Lower lobe of right lung (tissue), 2 donors: ENCODE measurements around the gene CASZ1. TPM values are rescaled to one million over a fixed set of nuclear protein-coding genes. Genes with fewer than 3 reads are reported as not detected.

Experiments
- ATAC-seq, 2 donors: fragments of 200-7000 bp; cut with Tn5 transposase; one replicate each; pipeline ENCODE4 v1.9.1; 2020 to 2022; ENCODE audit warnings: mild to moderate bottlenecking in 2 of 2, moderate library complexity in 2 of 2
- DNase-seq: peaks from one replicate; pipeline ENCODE4 v3.0.0-alpha.2; 2020
- H3K27ac ChIP-seq: fragments of 200-600 bp; one replicate; pipeline ENCODE4 v1.8.0; 2022
- H3K27me3 ChIP-seq: fragments of 200-600 bp; one replicate; pipeline ENCODE4 v1.8.0; 2022; ENCODE audit warnings: low read depth
- H3K36me3 ChIP-seq: fragments of 200-600 bp; one replicate; pipeline ENCODE4 v1.8.0; 2022; ENCODE audit warnings: mild to moderate bottlenecking
- H3K4me1 ChIP-seq: fragments of 200-600 bp; one replicate; pipeline ENCODE4 v1.8.0; 2022
- H3K4me3 ChIP-seq: fragments of 200-600 bp; one replicate; pipeline ENCODE4 v1.8.0; 2022; ENCODE audit warnings: mild to moderate bottlenecking
- H3K9me3 ChIP-seq: fragments of 200-600 bp; one replicate; pipeline ENCODE4 v1.8.0; 2022
- intact Hi-C: fragments of 100-400 bp; cut with DNase I; formaldehyde crosslinking; loops from one replicate; pipeline ENCODE4 v1.11.0; 2022
- total RNA-seq: library from RNA; stranded (reverse); fragmentation: NEBNext Ultra II Directional; extraction: Animal tissue kit (Norgen Biotek cat#: 25700); gene quantifications from one replicate; pipeline ENCODE4 v1.2.1, GENCODE V29; 2021
- TF ChIP-seq, protein P1 (sequence below): fragments of 200-600 bp; IDR thresholded peaks from one replicate; pipeline ENCODE4 v1.8.0; 2022; ENCODE audit warnings: antibody characterized with exemption, mild to moderate bottlenecking
- donor health status: DM: no; HTN: yes; CAD: no; lungs with severe emphysema.

CASZ1 gene
- total RNA-seq, 1 donor from 2014 or later, result 47.5 TPM

DNA sequence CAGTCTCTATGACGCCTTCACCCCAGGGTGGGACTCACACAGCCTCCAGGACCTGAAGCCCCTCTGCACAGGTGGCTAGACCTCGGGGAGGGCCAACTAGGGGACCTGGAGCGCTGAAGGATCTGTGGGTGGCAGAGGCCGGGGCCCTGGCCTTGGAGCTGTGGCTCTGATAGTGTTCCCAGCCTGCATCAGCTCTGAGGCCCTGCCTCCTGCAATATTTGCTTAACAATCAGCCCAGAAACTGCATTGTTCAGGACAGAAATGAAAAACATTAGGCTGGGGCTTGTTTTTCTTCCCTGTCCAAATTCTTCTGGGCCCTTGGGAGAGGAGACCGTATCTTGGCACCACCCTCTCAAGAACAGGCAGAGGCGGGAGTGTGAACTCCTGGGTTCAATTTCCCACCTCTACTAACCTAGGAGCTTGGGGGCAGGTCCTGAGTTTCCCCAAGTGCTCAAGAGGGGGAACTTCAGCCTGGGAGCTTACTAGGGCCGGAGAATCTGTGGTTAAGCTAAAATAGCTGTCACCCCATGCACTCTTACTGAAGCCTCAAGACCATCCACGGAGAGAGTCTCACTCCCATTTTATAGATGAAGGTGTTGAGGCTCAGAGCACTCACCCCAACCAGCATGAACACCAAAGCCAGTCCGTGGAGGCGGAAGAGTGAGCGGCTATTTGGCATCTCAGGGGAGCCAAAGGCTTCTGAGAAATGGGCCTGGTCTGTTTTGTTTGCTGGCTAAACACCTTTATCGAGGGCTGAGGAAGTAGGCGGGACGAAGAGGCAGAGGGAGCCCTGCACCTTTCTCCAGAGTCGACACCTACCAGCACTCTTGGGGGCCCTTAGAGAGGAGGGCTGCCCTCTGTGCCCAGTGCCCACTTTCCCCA, 18.8 kb upstream of the CASZ1 start:
- H3K4me1 ChIP-seq, result no peaks in the 10 kb centered on the region
- H3K4me3 ChIP-seq, result no peak overlapping the region
- TF ChIP-seq, protein P1, sequence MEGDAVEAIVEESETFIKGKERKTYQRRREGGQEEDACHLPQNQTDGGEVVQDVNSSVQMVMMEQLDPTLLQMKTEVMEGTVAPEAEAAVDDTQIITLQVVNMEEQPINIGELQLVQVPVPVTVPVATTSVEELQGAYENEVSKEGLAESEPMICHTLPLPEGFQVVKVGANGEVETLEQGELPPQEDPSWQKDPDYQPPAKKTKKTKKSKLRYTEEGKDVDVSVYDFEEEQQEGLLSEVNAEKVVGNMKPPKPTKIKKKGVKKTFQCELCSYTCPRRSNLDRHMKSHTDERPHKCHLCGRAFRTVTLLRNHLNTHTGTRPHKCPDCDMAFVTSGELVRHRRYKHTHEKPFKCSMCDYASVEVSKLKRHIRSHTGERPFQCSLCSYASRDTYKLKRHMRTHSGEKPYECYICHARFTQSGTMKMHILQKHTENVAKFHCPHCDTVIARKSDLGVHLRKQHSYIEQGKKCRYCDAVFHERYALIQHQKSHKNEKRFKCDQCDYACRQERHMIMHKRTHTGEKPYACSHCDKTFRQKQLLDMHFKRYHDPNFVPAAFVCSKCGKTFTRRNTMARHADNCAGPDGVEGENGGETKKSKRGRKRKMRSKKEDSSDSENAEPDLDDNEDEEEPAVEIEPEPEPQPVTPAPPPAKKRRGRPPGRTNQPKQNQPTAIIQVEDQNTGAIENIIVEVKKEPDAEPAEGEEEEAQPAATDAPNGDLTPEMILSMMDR, result no peak
- H3K36me3 ChIP-seq, result no peaks in the 10 kb centered on the region
- H3K27me3 ChIP-seq, result no peaks in the 10 kb centered on the region
- no peak for DNase-seq
- intact Hi-C loops, result no loop called here
- H3K27ac ChIP-seq, result peak overlapping the region; percentile 64
- peak; percentile 58 to 83 for ATAC-seq
- H3K9me3 ChIP-seq, result no peaks in the 10 kb centered on the region

DNA sequence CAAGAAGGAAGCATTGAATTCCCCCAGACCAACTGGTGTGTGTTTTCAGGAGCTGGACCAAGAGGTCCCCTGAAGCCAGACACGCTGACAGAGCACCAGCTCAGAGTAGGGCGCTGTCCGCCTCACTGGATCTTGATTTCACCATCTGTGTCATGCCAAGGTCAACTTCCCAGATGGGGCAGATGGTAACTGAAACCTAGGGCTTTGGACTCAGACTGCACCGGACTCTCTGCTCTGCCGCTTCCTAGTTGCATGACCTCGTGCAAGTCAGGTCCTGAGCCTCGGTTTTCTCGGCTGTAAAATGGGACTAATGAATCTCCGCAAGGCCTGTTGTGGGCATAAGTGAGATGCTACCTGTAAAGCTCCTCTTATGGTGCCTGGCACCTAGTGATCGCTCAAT, 17.9 kb upstream of the CASZ1 start:
- H3K27me3 ChIP-seq, result no peaks in the 10 kb centered on the region
- intact Hi-C loops, result no loop called here
- H3K4me1 ChIP-seq, result no peaks in the 10 kb centered on the region
- no peaks in the 10 kb centered on the region for H3K9me3 ChIP-seq
- ATAC-seq (no peak), DNase-seq (no peak)
- H3K27ac ChIP-seq, result no peak overlapping the region
- TF ChIP-seq, protein P1, result no peak
- no peak overlapping the region for H3K4me3 ChIP-seq
- no peaks in the 10 kb centered on the region for H3K36me3 ChIP-seq

DNA sequence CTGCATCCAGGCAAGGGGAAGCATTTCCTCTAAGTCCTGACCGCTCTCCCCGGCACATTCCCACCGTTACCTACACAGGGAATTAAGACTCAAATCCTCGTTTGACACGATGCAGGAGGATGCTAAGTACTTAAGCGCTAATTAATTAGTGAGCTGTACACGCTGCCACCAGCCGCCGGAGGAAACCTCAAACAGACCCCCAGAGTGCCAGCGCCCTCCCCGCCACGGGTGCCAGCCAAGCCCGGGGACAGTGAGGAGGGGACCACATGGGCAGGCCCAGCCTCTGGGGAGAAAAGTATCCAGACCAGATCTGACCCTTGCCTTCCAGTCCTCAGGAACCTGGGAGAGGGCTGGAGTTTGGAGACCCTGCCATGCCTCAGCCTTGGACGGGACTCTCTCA, 17.4 kb upstream of the CASZ1 start:
- TF ChIP-seq, protein P1, result no peak
- intact Hi-C loops, result no loop called here
- Histone ChIP-seq H3K27ac (no peak overlapping the region), H3K36me3 (no peaks in the 10 kb centered on the region), H3K27me3 (no peaks in the 10 kb centered on the region), H3K4me1 (no peaks in the 10 kb centered on the region), H3K4me3 (no peak overlapping the region), H3K9me3 (no peaks in the 10 kb centered on the region)
- DNase-seq (no peak), ATAC-seq (no peak)

DNA sequence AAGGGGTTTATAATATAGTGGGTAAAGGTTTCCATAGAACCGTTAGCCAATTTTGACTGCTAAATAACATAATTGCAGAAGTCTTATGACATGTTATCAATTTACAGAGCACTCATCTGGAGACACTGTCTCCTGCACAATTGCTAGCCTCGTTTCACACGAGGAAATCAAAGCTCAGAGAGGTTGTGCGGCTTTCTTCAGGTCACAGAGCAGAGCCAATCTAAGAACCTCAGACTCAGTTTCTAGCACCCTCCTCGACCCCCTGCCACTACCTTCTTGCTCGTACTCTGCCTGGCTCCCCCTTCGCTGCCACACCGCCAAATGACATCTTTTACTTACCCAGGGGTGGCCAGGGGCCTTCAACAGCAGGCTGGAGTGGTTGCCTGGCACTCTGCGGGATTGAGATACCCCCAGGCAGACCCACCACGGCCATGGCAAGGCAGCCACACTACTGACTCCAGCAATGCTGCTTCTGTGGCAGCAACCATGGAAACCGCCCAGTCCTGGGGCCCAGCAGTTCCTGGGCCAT, 16.0 kb upstream of the CASZ1 start:
- Histone ChIP-seq H3K36me3 (no peaks in the 10 kb centered on the region), H3K9me3 (no peaks in the 10 kb centered on the region), H3K27me3 (no peaks in the 10 kb centered on the region), H3K4me1 (no peaks in the 10 kb centered on the region), H3K27ac (no peak overlapping the region), H3K4me3 (no peak overlapping the region)
- ATAC-seq, result no peak
- intact Hi-C loops, result no loop called here
- DNase-seq, result no peak
- TF ChIP-seq, protein P1, result no peak

DNA sequence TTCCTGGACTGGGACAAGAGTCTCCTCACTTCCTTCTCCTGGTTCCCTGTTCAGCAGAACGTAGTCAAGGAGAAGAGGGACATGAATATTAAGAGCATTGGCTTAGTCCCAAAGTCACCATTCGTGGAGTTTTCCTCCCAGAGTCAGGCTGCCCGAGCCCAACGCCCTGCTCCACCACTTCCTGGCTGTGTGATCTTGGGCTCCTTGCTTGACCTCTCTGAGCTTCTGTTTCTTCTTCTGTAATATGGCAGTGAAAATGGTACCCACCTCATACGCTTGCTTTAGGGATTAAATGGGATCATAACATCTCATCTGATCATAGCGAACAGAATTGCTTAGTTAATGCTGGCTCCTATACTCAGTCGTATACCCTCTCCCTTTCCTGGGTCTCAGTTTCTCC, 12.0 kb upstream of the CASZ1 start:
- DNase-seq (no peak), ATAC-seq (no peak)
- TF ChIP-seq, protein P1, result no peak
- Histone ChIP-seq H3K27ac (no peak overlapping the region), H3K36me3 (no peaks in the 10 kb centered on the region), H3K9me3 (no peaks in the 10 kb centered on the region), H3K4me3 (no peak overlapping the region), H3K27me3 (peaks cover 7% of the 10 kb centered on the region), H3K4me1 (peaks cover 5% of the 10 kb centered on the region)
- intact Hi-C loops, result no loop called here
